NCI-H2196 treated with DMSO at 0.1 percent for 48 hours (cell line): ENCODE data around the gene PTPRN2.
A peak's percentile ranks its signal among the peaks of the same experiment; 100 is the strongest.

Source experiments
- DNase-seq: peaks from one replicate; lab custom pipeline; 2025; ENCODE audit not compliant: unreplicated experiment; lab: John Stamatoyannopoulos, UW

PTPRN2 gene

DNA sequence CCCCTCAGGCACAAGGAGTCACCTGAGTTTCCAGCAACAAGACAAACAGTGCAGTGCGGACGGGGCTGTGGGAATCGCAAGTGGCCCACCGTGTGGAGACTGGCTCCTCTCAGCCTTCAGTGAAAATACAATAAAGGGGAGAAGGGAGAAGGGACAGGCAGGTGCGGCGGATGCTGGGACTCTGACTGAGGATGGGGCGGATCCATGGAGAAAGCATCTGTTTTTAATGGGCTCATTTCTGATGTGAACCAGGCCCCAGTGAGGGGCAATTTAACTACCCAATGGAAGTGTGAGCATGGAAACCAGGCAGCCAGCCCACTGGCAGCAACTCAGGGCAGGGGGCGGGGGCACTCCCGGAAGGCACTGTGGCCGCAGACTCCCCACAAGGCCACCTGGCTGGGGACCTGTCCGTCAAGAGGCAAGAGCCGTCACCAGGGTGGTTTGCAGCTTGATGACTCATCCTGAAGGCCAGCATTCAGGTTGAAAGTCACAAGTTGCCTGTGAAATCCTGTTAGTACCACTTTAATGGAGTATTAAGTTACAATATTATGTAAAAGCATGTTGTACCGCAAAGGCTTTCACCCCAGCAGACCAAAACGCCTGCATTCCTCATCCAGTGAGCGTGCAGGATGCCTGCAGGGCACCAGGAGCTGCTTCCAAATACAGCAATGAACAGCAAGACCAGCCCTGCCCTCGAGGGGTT, 476.4 kb downstream of the PTPRN2 start:
- peak; percentile 54 for DNase-seq

DNA sequence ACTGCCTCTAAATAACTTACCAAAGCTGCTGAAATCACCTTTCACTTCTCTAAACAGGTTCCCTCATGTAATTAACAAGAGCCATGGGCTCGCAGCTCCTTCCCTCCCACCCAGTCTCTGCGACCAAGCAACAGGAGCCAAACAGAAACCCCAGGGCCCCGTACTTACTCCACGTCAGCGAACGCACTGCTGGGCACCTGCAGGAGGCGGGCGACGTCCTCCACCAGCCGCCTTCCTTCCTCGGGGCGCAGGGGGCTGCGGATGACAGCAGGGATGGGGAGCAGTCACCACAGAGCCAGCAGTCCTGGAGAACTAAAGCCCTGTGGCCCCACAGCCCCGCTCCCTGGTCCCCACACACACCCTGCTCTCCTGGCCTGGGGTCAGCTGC, 477.0 kb downstream of the PTPRN2 start:
- no peak for DNase-seq

- no peak for DNase-seq
Measured at GRCh38 chr7:158110034-158110590, 477.5 kb downstream of the PTPRN2 start.

GRCh38 chr7:158109364-158110033, 478.1 kb downstream of the PTPRN2 start:
- DNase-seq, result no peak

DNA sequence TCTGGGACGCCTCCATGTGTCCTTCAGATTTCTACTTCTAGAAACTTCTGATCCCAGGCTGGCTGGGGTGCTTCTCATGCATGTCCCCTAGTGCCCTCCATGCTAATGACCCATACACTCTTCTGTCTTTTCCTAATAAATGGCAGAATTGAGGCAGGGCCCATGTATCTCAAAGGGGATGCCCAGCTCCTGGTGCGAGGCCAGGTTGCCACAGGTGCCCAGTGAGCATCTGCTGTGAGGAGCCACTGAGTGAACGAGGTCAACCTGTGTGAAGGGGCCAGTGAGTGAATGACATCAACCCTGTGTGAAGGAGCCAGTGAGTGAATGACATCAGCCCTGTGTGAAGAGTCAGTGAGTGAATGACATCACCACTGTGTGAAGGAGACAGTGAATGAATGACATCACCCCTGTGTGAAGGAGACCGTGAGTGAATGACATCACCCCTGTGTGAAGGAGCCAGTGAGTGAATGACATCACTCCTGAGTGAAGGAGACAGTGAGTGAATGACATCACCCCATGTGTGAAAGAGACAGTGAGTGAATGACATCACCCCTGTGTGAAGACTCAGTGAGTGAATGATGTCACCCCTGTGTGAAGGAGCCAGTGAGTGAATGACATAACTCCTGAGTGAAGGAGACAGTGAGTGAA, 478.9 kb downstream of the PTPRN2 start:
- DNase-seq, result no peak

- DNase-seq, result no peak
Measured at GRCh38 chr7:158107806-158108205, 479.8 kb downstream of the PTPRN2 start.

- DNase-seq, result no peak
Measured at GRCh38 chr7:158106272-158106671, 481.4 kb downstream of the PTPRN2 start.

GRCh38 chr7:158103378-158103777, 484.2 kb downstream of the PTPRN2 start:
- DNase-seq, result no peak

DNA sequence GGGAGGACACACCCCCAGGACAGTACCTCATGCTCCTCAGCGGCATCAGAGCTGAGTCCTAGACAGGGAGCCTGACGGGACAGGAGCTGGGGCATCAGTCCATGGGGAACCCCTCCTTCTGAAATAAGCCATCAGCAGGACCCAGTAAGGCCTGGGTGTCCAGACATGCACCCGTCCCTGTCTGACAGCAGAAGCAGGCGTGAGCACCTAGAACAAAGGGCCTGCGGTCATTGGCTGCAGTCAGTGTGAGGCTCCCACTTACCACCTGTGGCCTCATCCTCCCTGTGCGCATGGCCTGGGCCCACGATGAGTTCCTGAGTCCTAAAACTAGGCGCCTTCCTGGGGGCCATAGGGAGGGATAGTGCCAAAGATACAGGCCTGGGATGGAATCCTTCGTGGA, 484.7 kb downstream of the PTPRN2 start:
- DNase-seq, result no peak

GRCh38 chr7:158101821-158102450, 485.7 kb downstream of the PTPRN2 start:
- no peak for DNase-seq

GRCh38 chr7:158098125-158099030, 489.2 kb downstream of the PTPRN2 start:
- no peak for DNase-seq

GRCh38 chr7:158097453-158098124, 490.0 kb downstream of the PTPRN2 start:
- no peak for DNase-seq

- DNase-seq, result no peak
Measured at GRCh38 chr7:158097106-158097452, 490.5 kb downstream of the PTPRN2 start.

GRCh38 chr7:158096582-158096981, 491.0 kb downstream of the PTPRN2 start:
- no peak for DNase-seq

GRCh38 chr7:158094671-158095226, 492.9 kb downstream of the PTPRN2 start:
- DNase-seq, result no peak

DNA sequence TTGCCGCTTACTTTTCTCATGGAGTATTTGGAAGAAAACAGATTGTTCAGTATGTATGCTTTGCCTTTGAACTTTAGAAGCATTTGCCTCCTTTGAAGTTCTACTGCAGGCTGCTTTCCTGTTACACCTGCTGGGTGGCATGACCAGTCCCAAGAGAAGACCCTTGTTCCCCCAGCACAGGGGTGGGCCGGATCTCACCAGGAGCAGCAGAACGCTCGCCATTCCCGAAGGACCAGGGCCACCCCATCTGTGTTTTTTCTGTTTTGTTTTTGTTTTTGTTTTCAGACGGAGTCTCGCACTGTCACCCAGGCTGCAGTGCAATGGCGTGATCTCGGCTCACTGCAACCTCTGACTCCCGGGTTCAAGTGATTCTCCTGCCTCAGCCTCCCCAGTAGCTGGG, 493.6 kb downstream of the PTPRN2 start:
- no peak for DNase-seq

GRCh38 chr7:158093156-158093796, 494.3 kb downstream of the PTPRN2 start:
- DNase-seq, result no peak

DNA sequence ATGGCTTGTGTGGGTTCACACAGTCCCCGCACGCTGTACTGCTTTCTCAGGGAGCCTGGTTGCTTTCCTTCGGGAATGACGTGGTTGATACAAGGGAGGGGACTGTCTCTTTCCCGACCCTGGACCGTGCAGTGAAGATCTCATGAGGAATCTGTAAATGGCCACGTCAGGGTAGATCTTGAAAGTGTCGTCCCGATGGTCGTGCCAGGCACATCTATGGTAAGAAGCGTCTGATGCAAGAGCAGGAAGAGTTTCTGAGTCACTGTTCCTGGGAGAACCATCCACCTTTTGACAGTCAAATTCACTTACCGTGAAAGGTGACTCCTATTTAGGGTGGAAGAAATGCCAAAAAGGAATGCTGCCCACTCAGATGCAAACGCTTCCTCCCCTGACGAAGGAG, 500.4 kb downstream of the PTPRN2 start:
- DNase-seq, result no peak
